BLaER1 treated with 17β-estradiol and CSF1 and Interleukin-3, amounts not matched to agents 10 nM and 100 nM (cell line): ENCODE data around the gene FHIT.
A peak's percentile ranks its signal among the peaks of the same experiment; 100 is the strongest.

ENCODE experiments used
- H3K27ac ChIP-seq, 11 experiments: shearing (Covaris generic); formaldehyde crosslinking; 2 replicates each; pipeline ENCODE4 v1.8.1; 2022
- H3K27me3 ChIP-seq, 11 experiments: shearing (Covaris generic); formaldehyde crosslinking; 2 replicates each; pipeline ENCODE4 v1.8.1; 2022
- H3K36me3 ChIP-seq, 11 experiments: shearing (Covaris generic); formaldehyde crosslinking; 2 replicates each; pipeline ENCODE4 v1.8.1; 2022
- H3K4me1 ChIP-seq, 10 experiments: shearing (Covaris generic); formaldehyde crosslinking; 2 replicates each; pipeline ENCODE4 v1.8.1; 2022
- H3K4me2 ChIP-seq, 11 experiments: shearing (Covaris generic); formaldehyde crosslinking; 2 replicates each; pipeline ENCODE4 v1.8.1; 2022
- H3K4me3 ChIP-seq, 10 experiments: shearing (Covaris generic); formaldehyde crosslinking; 2 replicates each; pipeline ENCODE4 v1.8.1; 2022
- H3K9ac ChIP-seq, 11 experiments: shearing (Covaris generic); formaldehyde crosslinking; 2 replicates each; pipeline ENCODE4 v1.8.1; 2022
- H3K9me3 ChIP-seq, 11 experiments: shearing (Covaris generic); formaldehyde crosslinking; replicated peaks in 1 of 11; 2 replicates each; pipeline ENCODE4 v1.8.1; 2022
- H4K20me1 ChIP-seq, 11 experiments: shearing (Covaris generic); formaldehyde crosslinking; 2 replicates each; pipeline ENCODE4 v1.8.1; 2022
- Cebpa-rat ChIP-seq, 11 experiments: shearing (Covaris generic); IDR thresholded peaks; 2 replicates each; pipeline ENCODE4 v1.8.1; 2022

The FHIT gene

DNA sequence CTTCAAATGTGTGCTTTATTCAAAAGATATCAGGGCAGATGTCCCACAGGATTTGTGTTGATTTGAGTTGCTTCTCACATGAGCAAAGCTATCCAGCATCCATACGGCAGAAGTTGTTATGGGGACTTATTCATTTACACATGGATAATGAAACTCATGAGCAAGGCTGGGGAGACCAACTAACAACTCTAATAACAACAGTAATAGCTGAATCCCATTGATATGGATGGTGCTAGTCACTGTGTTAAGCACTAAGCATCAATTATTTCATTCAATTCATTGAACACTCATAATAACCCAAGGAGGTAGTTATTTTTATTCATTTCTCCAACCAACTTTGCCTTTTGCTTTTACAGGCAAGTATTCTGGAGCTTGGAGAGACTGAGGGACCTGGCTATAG is 1107.2 kb downstream of the FHIT start:
- Histone ChIP-seq H3K4me3 (no peak overlapping the region), H3K36me3 (no peaks in the 10 kb centered on the region), H4K20me1 (no peaks in the 10 kb centered on the region), H3K4me2 (no peak overlapping the region), H3K27me3 (no peaks in the 10 kb centered on the region), H3K4me1 (no peaks in the 10 kb centered on the region), H3K9ac (no peak overlapping the region), H3K27ac (no peak overlapping the region), H3K9me3 (no peaks in the 10 kb centered on the region)
- TF ChIP-seq Cebpa-rat (IDR thresholded peaks at IDR 0.05) = no peak

DNA sequence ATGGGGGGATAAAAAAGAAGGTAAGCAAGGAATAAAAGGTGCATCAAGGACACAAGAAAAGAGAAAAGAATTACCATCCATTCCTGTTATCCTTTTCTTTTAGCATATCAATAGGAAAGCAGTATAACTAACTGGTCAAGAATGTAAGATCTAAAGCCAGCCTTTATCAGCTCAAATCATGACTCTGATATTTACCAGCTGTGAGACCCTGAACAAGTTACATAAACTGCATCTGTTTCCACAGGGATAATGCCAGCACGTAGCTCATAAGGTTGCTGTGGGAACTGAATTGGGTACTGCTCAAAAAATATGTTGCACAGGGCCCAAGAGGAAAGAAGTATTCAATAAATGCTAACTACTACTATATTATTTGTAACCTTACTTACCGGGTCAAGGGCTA is 1109.2 kb downstream of the FHIT start:
- peaks cover 0 to 12% (median 0%) of the 10 kb centered on the region in 10 experiments; a peak in 5 of 20 replicates for H3K4me1 ChIP-seq

DNA sequence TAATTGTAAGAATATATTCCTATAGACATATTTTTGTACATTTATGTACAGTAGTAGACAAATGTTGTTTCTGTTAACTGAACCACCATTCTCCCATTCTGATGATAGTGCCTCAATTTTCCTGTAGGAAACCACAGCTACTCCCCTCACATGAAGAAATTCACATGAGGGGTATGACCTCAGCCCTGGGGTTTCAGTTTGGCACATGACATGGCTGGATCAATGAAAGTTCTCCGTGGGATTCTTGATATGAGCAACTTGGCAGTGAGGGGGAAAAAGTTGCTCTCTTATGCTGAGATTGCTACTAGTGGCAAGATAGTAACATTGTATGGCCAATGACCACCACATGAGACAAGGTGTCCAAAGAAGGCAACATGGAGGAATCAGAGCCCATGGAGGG is 1111.1 kb downstream of the FHIT start:
- no peak for TF ChIP-seq Cebpa-rat (IDR thresholded peaks at IDR 0.05)
- no peak overlapping the region for H3K9ac ChIP-seq
- no peaks in the 10 kb centered on the region for H3K27me3 ChIP-seq
- H3K4me3 ChIP-seq = no peak overlapping the region
- H3K36me3 ChIP-seq = no peaks in the 10 kb centered on the region
- no peak overlapping the region for H3K4me2 ChIP-seq
- no peak overlapping the region for H3K27ac ChIP-seq
- H3K9me3 ChIP-seq = no peaks in the 10 kb centered on the region
- no peaks in the 10 kb centered on the region for H4K20me1 ChIP-seq
- peaks cover 0 to 12% (median 0%) of the 10 kb centered on the region in 10 experiments; a peak in 5 of 20 replicates for H3K4me1 ChIP-seq

More for the DNA sequence above, 1109.2 kb downstream of the FHIT start:
- no peak overlapping the region for H3K4me3 ChIP-seq
- no peak overlapping the region for H3K27ac ChIP-seq
- no peaks in the 10 kb centered on the region for H3K36me3 ChIP-seq
- no peak overlapping the region for H3K9ac ChIP-seq
- H3K9me3 ChIP-seq = no peaks in the 10 kb centered on the region
- no peaks in the 10 kb centered on the region for H4K20me1 ChIP-seq
- TF ChIP-seq Cebpa-rat (IDR thresholded peaks at IDR 0.05) = no peak
- H3K4me2 ChIP-seq = no peak overlapping the region
- H3K27me3 ChIP-seq = no peaks in the 10 kb centered on the region

DNA sequence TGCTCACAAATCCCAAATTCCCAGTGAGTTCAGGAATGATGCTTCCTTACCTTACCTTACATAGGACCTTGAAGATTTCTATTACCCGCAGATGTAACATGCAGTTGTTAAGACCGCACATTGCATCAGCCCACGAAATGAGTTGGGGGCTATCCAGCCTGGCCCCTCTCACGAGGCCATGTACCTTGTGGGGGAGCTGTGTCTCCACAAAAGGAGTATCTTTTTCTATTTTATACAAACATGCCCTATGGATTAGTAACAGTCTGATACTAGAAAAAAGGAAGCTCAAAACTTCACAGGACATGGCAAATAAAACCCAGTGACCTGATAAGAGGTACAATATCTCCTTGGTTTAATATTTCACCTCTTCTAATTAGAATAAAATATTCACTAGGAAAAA is 1114.7 kb downstream of the FHIT start:
- Histone ChIP-seq H3K27ac (no peak overlapping the region), H3K4me1 (peaks cover 10 to 29% (median 17%) of the 10 kb centered on the region in 10 experiments), H3K4me3 (no peak overlapping the region), H3K9me3 (no peaks in the 10 kb centered on the region), H3K9ac (no peak overlapping the region), H4K20me1 (no peaks in the 10 kb centered on the region), H3K36me3 (no peaks in the 10 kb centered on the region), H3K27me3 (no peaks in the 10 kb centered on the region), H3K4me2 (no peak overlapping the region)
- TF ChIP-seq Cebpa-rat (IDR thresholded peaks at IDR 0.05) = no peak

DNA sequence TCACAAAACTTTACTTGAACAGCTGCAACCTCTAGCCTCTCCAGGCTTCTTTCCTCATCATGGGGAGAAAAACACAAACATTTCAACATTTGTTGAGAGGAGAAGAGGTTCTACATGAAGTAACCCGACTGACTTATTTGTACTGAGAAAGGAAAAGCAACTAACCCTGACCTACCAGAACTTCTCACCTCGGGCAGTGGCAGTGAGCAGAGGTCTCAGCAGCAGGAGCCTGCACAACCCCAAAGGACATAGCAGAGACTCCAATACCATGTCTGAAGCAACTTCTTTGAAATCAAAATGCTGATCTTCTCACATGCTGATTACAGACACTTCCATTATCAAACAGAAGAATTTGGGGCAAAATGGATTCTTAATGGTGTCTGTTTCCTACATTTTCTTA is 1115.8 kb downstream of the FHIT start:
- peaks cover 10 to 29% (median 17%) of the 10 kb centered on the region in 10 experiments for H3K4me1 ChIP-seq
- no peaks in the 10 kb centered on the region for H3K9me3 ChIP-seq
- no peaks in the 10 kb centered on the region for H3K27me3 ChIP-seq
- no peaks in the 10 kb centered on the region for H3K36me3 ChIP-seq
- no peak overlapping the region for H3K4me2 ChIP-seq
- H3K9ac ChIP-seq = no peak overlapping the region
- no peaks in the 10 kb centered on the region for H4K20me1 ChIP-seq
- H3K4me3 ChIP-seq = no peak overlapping the region
- TF ChIP-seq Cebpa-rat (IDR thresholded peaks at IDR 0.05) = no peak
- no peak overlapping the region for H3K27ac ChIP-seq

DNA sequence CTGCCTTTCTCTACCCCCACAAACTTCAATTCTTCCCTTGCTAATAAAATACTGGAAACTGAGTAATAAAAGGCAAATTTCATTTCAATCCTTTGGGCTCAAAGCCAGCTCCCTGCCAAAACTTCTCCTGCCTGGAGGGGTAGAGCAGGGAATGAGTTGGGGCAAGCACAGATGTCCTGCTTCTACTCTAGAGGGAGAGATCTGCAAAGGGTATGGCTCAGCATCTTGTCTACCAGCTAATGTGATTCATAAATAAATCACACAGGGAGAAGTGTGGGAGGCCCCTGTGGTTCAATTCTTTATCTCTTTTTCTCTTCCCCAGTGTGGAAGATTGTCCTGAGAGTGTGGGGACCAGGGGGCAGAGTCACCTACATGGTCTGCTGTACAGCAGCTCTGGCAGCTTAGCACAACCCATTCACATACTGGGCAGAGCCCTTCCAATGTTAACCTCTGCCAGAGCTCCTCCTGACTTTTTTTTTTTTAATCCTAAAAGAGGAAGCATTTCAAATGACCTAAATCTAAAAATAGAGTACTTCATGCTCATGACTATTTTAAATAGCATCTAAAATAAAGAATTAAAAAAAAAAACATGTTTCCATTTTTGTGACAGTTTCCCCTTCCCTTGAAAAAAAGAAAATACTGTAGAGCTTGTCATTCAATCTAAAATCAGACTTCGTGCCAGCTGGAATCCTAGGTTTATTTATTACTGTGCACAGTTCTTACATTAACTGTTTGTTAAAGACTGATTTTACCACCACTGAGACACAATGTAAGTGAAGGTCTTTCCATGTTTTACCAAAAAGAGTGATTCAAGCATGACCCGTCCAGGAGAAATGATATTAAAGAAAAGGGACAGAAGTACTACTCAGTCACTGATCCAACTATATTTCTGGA is 1117.7 kb downstream of the FHIT start:
- H3K4me1 ChIP-seq = peaks cover 10 to 28% (median 17%) of the 10 kb centered on the region in 10 experiments
- H3K27me3 ChIP-seq = no peaks in the 10 kb centered on the region
- H3K4me2 ChIP-seq = peak overlapping the region; percentile 35 to 69 (median 53)
- no peak overlapping the region for H3K9ac ChIP-seq
- no peaks in the 10 kb centered on the region for H3K36me3 ChIP-seq
- H3K9me3 ChIP-seq = no peaks in the 10 kb centered on the region; a peak in 1 of 22 replicates
- TF ChIP-seq Cebpa-rat (IDR thresholded peaks at IDR 0.05) = no peak
- no peaks in the 10 kb centered on the region for H4K20me1 ChIP-seq
- H3K4me3 ChIP-seq = no peak overlapping the region
- no peak overlapping the region; a peak in 1 of 22 replicates for H3K27ac ChIP-seq

DNA sequence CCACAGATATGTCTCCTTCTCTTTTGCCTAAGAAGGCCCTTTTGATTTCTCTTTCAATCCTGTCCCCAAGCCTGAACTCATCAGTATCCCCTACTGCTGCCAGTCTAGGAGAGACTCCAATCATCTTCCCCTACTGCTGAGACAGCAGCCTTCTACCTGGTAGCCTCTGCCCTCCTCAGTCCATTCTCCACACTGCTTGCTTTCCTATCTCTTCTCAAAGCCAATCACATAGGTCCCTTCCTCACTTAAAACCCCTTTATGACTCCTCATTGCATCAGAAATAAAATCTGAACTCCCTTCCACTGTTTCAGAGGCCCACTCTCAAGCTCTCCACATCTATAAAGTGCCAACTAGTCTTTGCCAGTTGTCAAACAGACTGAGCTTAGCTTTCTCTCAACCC is 1119.6 kb downstream of the FHIT start:
- Histone ChIP-seq H3K9ac (no peak overlapping the region), H4K20me1 (no peaks in the 10 kb centered on the region), H3K27me3 (no peaks in the 10 kb centered on the region), H3K27ac (no peak overlapping the region), H3K9me3 (peaks cover 0 to 6% (median 0%) of the 10 kb centered on the region in 11 experiments; a peak in 1 of 22 replicates), H3K36me3 (no peaks in the 10 kb centered on the region), H3K4me3 (no peak overlapping the region), H3K4me1 (peaks cover 10 to 20% (median 15%) of the 10 kb centered on the region in 10 experiments), H3K4me2 (no peak overlapping the region)
- TF ChIP-seq Cebpa-rat (IDR thresholded peaks at IDR 0.05) = no peak

DNA sequence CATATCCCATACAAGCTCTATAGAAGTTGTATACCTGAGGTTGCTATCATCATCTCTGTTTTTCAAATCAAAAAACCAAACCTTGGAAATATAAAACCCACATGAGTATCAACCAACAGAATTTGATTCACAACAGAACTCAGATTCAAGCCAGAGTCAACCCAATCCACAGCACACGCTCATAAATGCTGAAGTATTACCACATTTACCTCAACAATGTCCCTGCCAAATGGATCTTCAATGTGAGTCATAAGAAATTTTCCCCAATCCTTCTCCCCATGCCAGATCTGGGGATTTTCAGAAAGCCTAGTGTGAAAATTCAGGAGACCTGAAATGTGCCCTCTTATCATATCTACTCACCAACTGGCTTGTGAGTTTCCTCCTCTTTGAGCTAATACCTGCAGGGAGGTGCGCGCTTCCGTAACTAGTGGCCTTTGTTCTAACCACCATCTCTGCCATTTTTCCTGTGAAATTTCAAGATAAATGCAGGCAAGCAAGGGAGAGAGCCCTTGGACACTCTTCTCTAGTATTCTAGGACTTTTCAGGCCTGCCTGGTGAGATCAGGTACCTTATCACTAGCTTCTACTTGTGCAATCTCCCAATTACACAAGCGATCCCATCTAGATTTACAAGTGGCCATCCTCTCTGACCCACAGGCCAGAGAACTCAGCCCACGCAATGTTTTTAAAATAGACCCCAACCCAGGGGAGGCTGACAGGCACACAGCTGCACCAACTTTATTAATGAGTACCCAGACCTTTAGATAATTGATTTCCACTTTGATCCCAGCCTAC is 1124.5 kb downstream of the FHIT start:
- no peak overlapping the region for H3K4me3 ChIP-seq
- no peaks in the 10 kb centered on the region for H3K36me3 ChIP-seq
- H3K4me1 ChIP-seq = no peaks in the 10 kb centered on the region
- no peak overlapping the region for H3K27ac ChIP-seq
- no peak overlapping the region for H3K9ac ChIP-seq
- H3K9me3 ChIP-seq = peaks cover 0 to 6% (median 0%) of the 10 kb centered on the region in 11 experiments; a peak in 1 of 22 replicates
- no peaks in the 10 kb centered on the region for H4K20me1 ChIP-seq
- H3K4me2 ChIP-seq = no peak overlapping the region
- TF ChIP-seq Cebpa-rat (IDR thresholded peaks at IDR 0.05) = no peak
- H3K27me3 ChIP-seq = no peaks in the 10 kb centered on the region

DNA sequence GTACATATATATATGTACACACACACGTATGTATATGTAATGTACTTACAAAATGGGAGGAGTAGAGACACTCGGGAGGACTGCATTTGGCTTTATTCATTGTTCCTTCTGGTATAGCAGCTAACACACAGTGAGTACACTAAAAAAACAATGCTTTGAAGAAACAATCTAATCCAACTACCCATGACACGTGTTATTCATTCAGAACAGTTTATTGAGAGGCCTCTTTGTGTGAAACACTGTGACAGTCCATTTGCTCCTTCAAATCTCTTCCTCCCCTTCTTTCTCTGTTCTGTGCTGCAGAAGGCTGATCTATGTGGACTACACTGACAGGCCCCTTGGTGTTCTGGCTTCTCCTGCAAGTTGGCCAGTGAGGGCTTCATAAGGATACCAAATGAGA is 1125.6 kb downstream of the FHIT start:
- Histone ChIP-seq H3K4me1 (no peaks in the 10 kb centered on the region), H3K27ac (no peak overlapping the region), H3K9me3 (peaks cover 0 to 6% (median 0%) of the 10 kb centered on the region in 11 experiments; a peak in 1 of 22 replicates), H3K4me2 (no peak overlapping the region), H4K20me1 (no peaks in the 10 kb centered on the region), H3K36me3 (no peaks in the 10 kb centered on the region), H3K9ac (no peak overlapping the region), H3K27me3 (no peaks in the 10 kb centered on the region), H3K4me3 (no peak overlapping the region)
- no peak for TF ChIP-seq Cebpa-rat (IDR thresholded peaks at IDR 0.05)
